CD4-positive, alpha-beta T cell treated with Interleukin-10 for 1 hour (primary cell): ENCODE measurements around the gene CDK5RAP3.
"Not testable (repeated sequence)": the region's sequence is repeated elsewhere in the genome, so short reads cannot be mapped to it uniquely, and the experiment has no call there.

ENCODE experiments used
- DNase-seq: peaks from one replicate; pipeline ENCODE4 v3.0.0-alpha.2; 2020

Gene CDK5RAP3

GRCh38 chr17:47970725-47971499 lies at the start of gene CDK5RAP3:
CDK5RAP3 (plus strand) TSS chr17:47971113; CDS start chr17:47971147, 34 bp downstream.
- DNase-seq = peak; percentile 99

GRCh38 chr17:47924785-47925677 lies 45.9 kb upstream of the CDK5RAP3 start:
- no peak for DNase-seq

- DNase-seq = no peak
These were observed 45.3 kb upstream of the CDK5RAP3 start for GRCh38 chr17:47925678-47925988.

GRCh38 chr17:47927821-47928400 lies 43.0 kb upstream of the CDK5RAP3 start:
- DNase-seq = no peak

GRCh38 chr17:47928415-47928814 lies 42.5 kb upstream of the CDK5RAP3 start:
- no peak for DNase-seq

DNA sequence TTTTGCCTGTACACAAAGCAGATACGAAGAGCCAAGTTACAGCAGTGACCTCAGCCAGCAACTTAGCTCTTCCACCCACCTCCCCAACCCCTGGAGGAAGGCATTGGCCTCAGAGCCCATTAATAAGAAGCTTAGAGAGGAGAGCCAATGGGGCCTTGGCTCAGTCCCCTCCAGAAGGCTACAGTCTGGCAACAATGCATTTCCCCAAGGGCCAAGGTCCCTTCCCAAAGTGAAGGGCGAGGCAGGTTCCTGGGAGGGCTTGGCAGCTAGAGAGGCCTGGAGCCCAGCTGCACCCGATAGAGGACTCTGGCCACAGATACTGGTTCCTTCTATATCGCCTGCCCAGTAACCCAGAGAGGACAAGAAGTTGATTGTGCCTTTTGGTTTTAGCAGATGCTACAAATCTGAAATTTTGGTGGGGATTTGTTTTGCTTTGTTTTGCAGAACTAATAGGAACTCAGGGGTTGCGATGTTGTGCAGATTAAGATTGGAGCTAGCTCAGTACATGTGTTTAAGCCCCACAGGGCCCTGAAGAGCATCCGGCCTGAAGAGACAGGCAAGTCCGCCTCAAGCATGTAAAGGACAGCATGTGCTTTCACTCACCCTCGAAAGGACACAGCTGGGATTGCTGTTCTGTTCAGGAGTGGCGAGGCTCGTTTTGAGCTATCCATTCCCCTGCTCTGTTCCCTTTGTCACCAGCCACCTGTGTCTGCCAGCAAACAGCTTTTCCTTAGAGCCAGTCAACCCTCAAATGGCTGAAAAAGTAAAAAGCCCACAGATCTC lies 41.5 kb upstream of the CDK5RAP3 start:
- DNase-seq = no peak

- DNase-seq = no peak
These were observed 39.1 kb upstream of the CDK5RAP3 start for GRCh38 chr17:47931848-47932247.

- no peak for DNase-seq
These were observed 36.1 kb upstream of the CDK5RAP3 start for GRCh38 chr17:47934856-47935255.

DNA sequence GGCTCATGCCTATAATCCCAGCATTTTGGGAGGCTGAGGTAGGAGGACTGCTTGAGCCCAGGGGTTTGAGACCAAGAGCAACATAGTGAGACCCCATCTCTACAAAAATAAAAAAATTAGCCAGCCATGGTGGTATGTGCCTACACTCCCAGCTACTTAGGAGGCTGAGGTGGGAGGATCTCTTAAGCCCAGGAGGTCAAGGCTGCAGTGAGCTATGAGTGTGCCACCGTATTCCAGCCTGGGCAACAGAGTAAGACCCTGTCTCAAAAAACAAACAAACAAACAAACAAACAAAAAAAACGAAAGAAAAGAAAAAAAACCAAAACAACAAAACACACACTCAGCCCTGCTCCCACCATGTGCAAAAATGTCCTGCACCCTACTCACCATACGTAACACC lies 35.4 kb upstream of the CDK5RAP3 start:
- not testable (repeated sequence) for DNase-seq

DNA sequence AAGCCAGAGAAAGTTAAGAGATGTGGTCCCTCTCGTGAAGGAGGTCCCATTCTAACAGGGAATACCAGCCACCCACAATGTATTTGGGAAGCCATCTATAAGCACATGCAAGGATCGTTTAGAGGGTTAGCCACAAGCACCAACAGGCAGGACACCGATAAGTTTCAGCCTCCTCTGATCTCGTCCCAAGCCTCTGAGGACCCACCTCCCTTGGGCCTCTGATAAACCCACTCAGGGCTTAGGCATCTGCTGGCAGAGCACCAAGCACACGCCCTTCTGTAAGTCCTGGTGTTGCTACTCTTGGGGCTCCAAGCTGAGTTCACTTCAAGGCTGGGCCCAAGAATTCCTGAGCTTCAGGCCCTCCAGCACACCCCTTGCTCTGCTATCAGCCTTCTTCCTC lies 35.0 kb upstream of the CDK5RAP3 start:
- no peak for DNase-seq

DNA sequence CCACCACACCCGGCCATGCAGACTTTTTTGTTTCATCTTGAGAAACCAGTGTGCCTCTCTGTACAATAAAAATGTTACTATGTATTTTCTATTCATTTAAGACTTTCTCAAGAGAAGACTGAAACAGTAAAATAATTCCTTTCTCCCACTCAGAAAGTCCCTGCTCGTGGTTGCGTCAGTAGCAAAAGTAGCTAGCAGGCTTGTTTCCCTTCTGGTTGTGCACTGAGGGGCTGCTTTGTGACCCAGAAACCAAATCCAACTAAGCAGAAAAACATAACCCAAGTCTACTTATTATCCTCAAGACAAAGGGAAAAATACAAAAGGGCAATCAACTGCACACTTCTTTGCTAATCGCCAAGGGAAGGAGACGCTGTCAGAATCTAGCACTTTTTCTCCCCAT lies 33.0 kb upstream of the CDK5RAP3 start:
- DNase-seq = no peak

DNA sequence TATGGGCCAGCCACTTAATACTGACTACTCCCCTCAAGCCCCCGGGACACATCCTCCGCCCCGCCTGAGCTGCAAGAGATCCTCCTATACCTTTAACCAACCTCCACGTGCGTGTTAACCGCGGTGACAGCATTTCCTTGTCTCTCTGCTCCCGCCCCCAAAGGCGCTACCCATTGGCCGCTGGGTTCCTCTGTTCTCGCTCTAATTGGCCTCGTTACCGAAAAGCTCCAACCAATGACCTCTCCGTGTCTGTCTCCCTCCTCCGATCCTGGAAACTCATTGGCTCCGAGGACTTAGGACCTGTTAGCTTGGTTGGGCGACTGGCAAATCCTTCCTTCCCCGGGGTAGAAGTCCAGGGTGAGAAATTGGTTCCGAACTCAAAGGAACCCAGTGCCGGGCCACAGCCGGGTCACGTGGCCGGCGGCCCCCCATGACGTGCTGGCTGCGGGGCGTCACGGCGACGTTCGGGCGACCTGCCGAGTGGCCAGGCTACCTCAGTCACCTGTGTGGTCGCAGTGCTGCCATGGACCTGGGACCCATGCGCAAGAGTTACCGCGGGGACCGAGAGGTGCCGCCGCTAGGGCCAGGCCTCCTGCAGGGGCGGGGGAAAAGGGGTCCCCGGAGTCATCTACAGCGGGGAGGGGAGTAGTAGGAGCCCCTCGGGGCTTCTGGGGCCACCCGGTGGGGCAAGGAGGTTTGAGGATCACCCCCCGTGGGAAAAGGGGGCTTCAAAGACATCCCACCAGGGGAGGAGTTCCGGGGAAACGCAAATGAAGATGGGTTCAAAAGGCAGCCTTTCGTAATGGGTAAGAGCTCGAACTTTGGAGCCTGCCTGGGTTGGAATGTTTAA lies 29.4 kb upstream of the CDK5RAP3 start, which contains the start of gene PNPO:
TSS of gene PNPO (plus strand) at position 326 of the 850 bp plus-strand sequence. CDS start at position 431, 105 bp downstream.
- DNase-seq = peak; percentile 97

GRCh38 chr17:47942096-47942510 lies 28.8 kb upstream of the CDK5RAP3 start:
- DNase-seq = no peak

GRCh38 chr17:47942568-47942967 lies 28.3 kb upstream of the CDK5RAP3 start:
- no peak for DNase-seq

- peak; percentile 21 for DNase-seq
These were observed 25.8 kb upstream of the CDK5RAP3 start for GRCh38 chr17:47945080-47945479.

DNA sequence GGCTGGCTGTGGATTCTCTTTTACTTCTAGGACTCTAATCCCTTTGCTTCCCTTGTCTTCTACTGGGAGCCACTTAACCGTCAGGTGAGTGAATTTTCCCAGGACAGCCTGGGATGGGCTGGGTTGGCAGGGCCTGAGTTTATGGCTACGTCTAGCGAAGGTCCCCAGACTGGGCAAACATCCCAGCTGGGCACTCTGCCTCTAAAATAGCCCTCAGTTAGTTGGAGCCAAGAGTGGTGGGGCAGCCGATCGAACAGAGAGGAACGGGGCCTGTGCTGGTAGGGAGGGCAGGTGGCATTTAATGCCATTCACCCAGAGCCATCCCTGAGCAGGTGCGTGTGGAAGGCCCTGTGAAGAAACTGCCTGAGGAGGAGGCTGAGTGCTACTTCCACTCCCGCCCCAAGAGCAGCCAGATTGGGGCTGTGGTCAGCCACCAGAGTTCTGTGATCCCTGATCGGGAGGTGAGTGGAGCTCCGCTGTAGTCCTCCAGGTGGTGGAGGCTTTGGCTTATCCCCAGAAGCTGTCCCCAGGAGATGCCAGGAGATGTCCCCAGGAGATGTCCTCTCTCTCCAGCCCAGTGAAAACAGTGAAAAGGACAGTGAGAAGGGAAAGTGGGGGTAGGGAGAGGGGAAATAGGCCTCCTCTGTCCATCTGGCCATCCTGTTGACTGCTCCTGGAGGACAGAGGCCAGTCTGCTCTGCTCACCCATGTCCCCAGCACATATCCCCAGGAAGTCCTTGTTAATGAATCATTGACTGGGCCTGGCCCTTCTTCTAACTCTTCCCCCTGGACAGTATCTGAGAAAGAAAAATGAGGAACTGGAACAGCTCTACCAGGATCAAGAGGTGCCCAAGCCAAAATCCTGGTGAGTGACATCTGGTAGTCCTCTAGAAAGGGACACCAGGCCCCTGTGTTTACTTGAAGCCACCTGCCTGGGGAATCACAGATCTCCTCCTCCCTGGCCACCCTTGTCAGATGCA lies 25.1 kb upstream of the CDK5RAP3 start:
- no peak for DNase-seq

DNA sequence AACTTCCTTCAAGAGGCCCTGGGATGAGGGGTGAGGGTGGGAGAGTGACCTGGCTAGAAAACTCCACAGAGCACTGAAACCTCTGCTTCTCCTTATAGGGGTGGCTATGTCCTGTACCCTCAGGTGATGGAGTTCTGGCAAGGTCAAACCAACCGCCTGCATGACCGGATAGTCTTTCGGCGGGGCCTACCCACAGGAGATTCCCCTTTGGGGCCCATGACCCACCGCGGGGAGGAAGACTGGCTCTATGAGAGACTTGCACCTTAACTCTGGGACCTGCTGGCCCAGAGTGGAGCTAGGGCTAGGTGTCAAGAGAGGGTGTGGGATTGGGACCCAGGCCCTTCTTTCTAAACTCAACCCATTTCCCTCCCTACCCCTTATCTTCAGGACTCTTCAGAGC lies 24.4 kb upstream of the CDK5RAP3 start:
- no peak for DNase-seq

- peak; percentile 81 for DNase-seq
These were observed 23.9 kb upstream of the CDK5RAP3 start for GRCh38 chr17:47946929-47947397.

DNA sequence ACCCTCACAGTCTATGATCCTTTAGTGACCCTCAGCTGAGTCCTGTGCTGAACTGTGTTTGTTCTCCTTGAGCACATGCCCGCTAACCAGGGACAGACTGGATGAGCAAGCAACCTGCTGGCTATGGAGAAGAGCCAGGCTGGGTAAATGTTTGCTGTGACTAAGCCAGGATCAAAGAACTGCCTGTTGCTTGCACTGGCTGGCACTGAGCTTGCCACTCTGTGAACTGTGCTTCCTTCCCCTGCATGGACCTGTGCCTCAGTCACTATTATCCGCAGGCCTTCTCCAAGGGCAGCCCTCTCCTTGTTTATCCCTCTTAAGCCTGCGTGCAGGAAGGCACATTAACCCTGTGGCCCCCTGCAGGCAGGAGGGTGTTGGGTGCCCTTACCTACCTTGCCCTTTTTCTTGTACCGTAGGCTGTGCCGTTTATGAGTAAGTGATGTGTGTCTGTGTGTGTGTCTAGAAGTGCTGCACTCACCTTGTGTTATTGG lies 22.2 kb upstream of the CDK5RAP3 start:
- DNase-seq = no peak

- peak; percentile 81 for DNase-seq
These were observed 21.6 kb upstream of the CDK5RAP3 start for GRCh38 chr17:47949197-47949759.
